MM.1S (cell line): ENCODE results near the gene TMEM245.

Experiments used
- DNase-seq: peaks from one replicate; pipeline ENCODE4 v3.0.0-alpha.2; 2015
- H2AFZ ChIP-seq: fragments of 300-600 bp; sonication (generic); 2 replicates; pipeline ENCODE4 v1.6.0; 2016; ENCODE audit warnings: antibody characterized with exemption, low read length
- H3F3A ChIP-seq: fragments of 300-600 bp; sonication (generic); 2 replicates; pipeline ENCODE4 v1.6.1; 2016; ENCODE audit warnings: mild to moderate bottlenecking, antibody characterized with exemption, low read length, moderate library complexity, mixed read lengths; ENCODE audit not compliant: insufficient read depth
- H3K27ac ChIP-seq: fragments of 300-600 bp; sonication (generic); 2 replicates; pipeline ENCODE4 v1.5.1; 2016; ENCODE audit warnings: mild to moderate bottlenecking, low read length
- H3K27me3 ChIP-seq: fragments of 300-600 bp; sonication (generic); replicated peaks from 2 replicates; pipeline ENCODE4 v1.6.0; 2016; ENCODE audit warnings: low read length; ENCODE audit not compliant: insufficient read depth
- H3K36me3 ChIP-seq: fragments of 300-600 bp; sonication (generic); replicated peaks from 2 replicates; pipeline ENCODE4 v1.6.1; 2016; ENCODE audit warnings: mild to moderate bottlenecking, low read length, mixed read lengths; ENCODE audit not compliant: insufficient read depth
- H3K4me1 ChIP-seq: fragments of 300-600 bp; sonication (generic); 2 replicates; pipeline ENCODE4 v1.6.1; 2016; ENCODE audit warnings: low read length, mixed read lengths
- H3K4me2 ChIP-seq: fragments of 300-600 bp; sonication (generic); 2 replicates; pipeline ENCODE4 v1.6.0; 2016; ENCODE audit warnings: low read depth, low read length
- H3K4me3 ChIP-seq: fragments of 300-600 bp; sonication (generic); 2 replicates; pipeline ENCODE4 v1.5.1; 2016; ENCODE audit warnings: low read length, mixed read lengths
- H3K79me2 ChIP-seq: fragments of 300-600 bp; sonication (generic); 2 replicates; pipeline ENCODE4 v1.6.1; 2016; ENCODE audit warnings: mixed run types, low read length, mixed read lengths
- H3K9ac ChIP-seq: fragments of 300-600 bp; sonication (generic); 2 replicates; pipeline ENCODE4 v1.6.1; 2016; ENCODE audit warnings: low read length, mixed read lengths
- H3K9me2 ChIP-seq: fragments of 300-600 bp; sonication (generic); replicated peaks from 2 replicates; pipeline ENCODE4 v1.6.1; 2016; ENCODE audit warnings: mild to moderate bottlenecking, low read length, mixed read lengths; ENCODE audit not compliant: insufficient read depth
- H3K9me3 ChIP-seq: fragments of 300-600 bp; sonication (generic); replicated peaks from 2 replicates; pipeline ENCODE4 v1.6.1; 2016; ENCODE audit warnings: mild to moderate bottlenecking, low read length, mixed read lengths; ENCODE audit not compliant: insufficient read depth
- H4K20me1 ChIP-seq: fragments of 300-600 bp; sonication (generic); 2 replicates; pipeline ENCODE4 v1.6.1; 2016; ENCODE audit warnings: mild to moderate bottlenecking, low read length, moderate library complexity, mixed read lengths; ENCODE audit not compliant: insufficient read depth
- CTCF ChIP-seq: fragments of 300-600 bp; sonication (generic); IDR thresholded peaks from 2 replicates; pipeline ENCODE4 v1.5.1; 2016; ENCODE audit warnings: antibody characterized with exemption, low read length, mixed read lengths
- EZH2 ChIP-seq: fragments of 300-600 bp; sonication (generic); optimal IDR thresholded peaks from 2 replicates; pipeline ENCODE3; 2017; ENCODE audit warnings: low read depth, mild to moderate bottlenecking, antibody characterized with exemption, low read length, mixed read lengths
- EZH2phosphoT487 ChIP-seq: fragments of 300-600 bp; sonication (generic); IDR thresholded peaks from 2 replicates; pipeline ENCODE4 v1.6.1; 2018; ENCODE audit warnings: antibody characterized with exemption, low read length

The TMEM245 gene

GRCh38 chr9:109086221-109086620, 33.5 kb downstream of the TMEM245 start:
- DNase-seq = no peak

DNA sequence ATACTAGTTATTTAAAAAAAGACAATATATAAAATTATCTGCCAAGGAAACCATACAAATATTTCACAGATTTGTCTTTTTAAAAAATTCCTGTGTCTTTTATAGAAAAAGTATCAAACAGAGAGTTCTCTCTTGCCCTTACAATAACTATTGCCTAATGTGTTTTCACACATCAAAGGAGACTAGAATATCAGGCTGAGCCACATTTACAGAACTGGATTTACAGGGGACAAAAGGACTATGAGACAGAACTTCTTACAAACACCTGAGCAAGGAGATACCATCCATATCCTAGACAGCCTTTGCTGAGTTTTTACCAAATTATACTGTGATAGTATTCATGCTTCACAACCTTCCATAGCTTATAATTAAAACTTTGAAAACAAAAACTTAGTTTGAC, 34.2 kb downstream of the TMEM245 start:
- Histone ChIP-seq H3K9ac (no peak overlapping the region), H2AFZ (no peak overlapping the region), H3K27me3 (no peaks in the 10 kb centered on the region), H3K4me1 (no peaks in the 10 kb centered on the region), H3K79me2 (no peaks in the 10 kb centered on the region), H3K36me3 (no peaks in the 10 kb centered on the region), H3K4me2 (no peak overlapping the region), H3K27ac (no peak overlapping the region), H4K20me1 (no peaks in the 10 kb centered on the region), H3F3A (no peaks in the 10 kb centered on the region), H3K9me3 (no peaks in the 10 kb centered on the region), H3K9me2 (no peaks in the 10 kb centered on the region), H3K4me3 (no peak overlapping the region)
- TF ChIP-seq CTCF (no peak), EZH2phosphoT487 (no peak), EZH2 (no peak)
- DNase-seq = no peak

More at GRCh38 chr9:109086221-109086620, 33.5 kb downstream of the TMEM245 start:
- no peaks in the 10 kb centered on the region for H3K9me2 ChIP-seq
- no peaks in the 10 kb centered on the region for H4K20me1 ChIP-seq
- no peak overlapping the region for H3K27ac ChIP-seq
- H3K9me3 ChIP-seq = no peaks in the 10 kb centered on the region
- H3K36me3 ChIP-seq = no peaks in the 10 kb centered on the region
- no peak overlapping the region for H3K4me2 ChIP-seq
- no peaks in the 10 kb centered on the region for H3K4me1 ChIP-seq
- H3K4me3 ChIP-seq = no peak overlapping the region
- no peak overlapping the region for H2AFZ ChIP-seq
- H3K9ac ChIP-seq = no peak overlapping the region
- TF ChIP-seq EZH2 = no peak
- TF ChIP-seq EZH2phosphoT487 = no peak
- TF ChIP-seq CTCF = no peak
- no peaks in the 10 kb centered on the region for H3F3A ChIP-seq
- H3K79me2 ChIP-seq = no peaks in the 10 kb centered on the region
- H3K27me3 ChIP-seq = no peaks in the 10 kb centered on the region

GRCh38 chr9:109083813-109084405, 35.8 kb downstream of the TMEM245 start:
- H3K4me2 ChIP-seq = no peak overlapping the region
- TF ChIP-seq EZH2 (no peak), CTCF (no peak), EZH2phosphoT487 (no peak)
- H2AFZ ChIP-seq = no peak overlapping the region
- H3K9me2 ChIP-seq = no peaks in the 10 kb centered on the region
- no peaks in the 10 kb centered on the region for H3F3A ChIP-seq
- no peaks in the 10 kb centered on the region for H3K36me3 ChIP-seq
- no peak overlapping the region for H3K27ac ChIP-seq
- H3K9ac ChIP-seq = no peak overlapping the region
- no peaks in the 10 kb centered on the region for H3K79me2 ChIP-seq
- H3K27me3 ChIP-seq = no peaks in the 10 kb centered on the region
- H4K20me1 ChIP-seq = no peaks in the 10 kb centered on the region
- H3K4me1 ChIP-seq = no peaks in the 10 kb centered on the region
- H3K4me3 ChIP-seq = no peak overlapping the region
- H3K9me3 ChIP-seq = no peaks in the 10 kb centered on the region
- no peak for DNase-seq
